Hematopoietic multipotent progenitor cell treated with erythropoietin and hydrocortisone succinate and interleukin-3 and kit ligand, for 6 days (in vitro differentiated cells): Measurements from ENCODE around the gene PATZ1.
A peak's percentile ranks its signal among the peaks of the same experiment; 100 is the strongest.
"Not testable (repeated sequence)": the region's sequence is repeated elsewhere in the genome, so short reads cannot be mapped to it uniquely, and the experiment has no call there.

Source experiments
- DNase-seq: peaks from one replicate; pipeline ENCODE4 v3.0.0-alpha.2; 2015

The PATZ1 gene

DNA sequence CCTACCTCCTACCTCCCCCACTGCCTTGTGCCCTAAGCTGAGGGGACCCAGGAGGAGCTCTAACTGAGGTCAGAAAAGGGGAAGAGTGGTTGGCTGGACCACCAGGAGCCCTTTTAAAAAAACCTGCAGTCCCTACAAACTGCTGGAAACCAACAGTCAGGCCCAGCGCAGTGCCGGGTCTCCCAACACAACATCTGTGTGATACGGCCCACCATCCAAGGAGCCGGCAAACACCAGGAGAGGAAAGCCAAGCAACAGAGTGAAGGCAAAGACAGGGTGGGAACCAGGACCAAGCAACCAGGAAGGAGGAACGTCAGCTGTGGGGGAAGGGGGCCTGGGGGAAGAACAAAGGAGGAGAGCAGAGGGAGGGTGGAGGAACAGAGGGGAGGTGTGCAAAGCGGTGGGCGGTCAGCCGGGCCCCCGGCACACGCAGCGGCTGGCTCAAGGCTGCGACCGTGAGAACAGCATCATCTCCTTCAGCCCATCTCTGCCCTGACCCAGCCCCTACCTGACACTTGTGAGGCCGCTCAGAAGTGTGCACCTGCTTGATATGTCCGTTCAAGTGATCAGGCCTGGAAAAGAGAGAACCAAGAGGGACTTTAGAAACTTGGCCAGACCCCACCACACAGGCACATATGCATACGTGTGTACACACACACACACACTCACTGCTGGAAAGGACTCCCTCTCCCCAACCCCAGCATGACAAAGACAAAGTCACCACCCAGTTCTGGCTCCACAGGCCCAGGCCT is 3.6 kb downstream of the PATZ1 start:
- no peak for DNase-seq

- no peak for DNase-seq
These were observed 4.6 kb downstream of the PATZ1 start for GRCh38 chr22:31341386-31342088.

GRCh38 chr22:31340765-31341247 is 5.3 kb downstream of the PATZ1 start:
- DNase-seq = peak; percentile 26

GRCh38 chr22:31340360-31340759 is 5.8 kb downstream of the PATZ1 start:
- DNase-seq = no peak

GRCh38 chr22:31339148-31339832 is 6.9 kb downstream of the PATZ1 start:
- no peak for DNase-seq

DNA sequence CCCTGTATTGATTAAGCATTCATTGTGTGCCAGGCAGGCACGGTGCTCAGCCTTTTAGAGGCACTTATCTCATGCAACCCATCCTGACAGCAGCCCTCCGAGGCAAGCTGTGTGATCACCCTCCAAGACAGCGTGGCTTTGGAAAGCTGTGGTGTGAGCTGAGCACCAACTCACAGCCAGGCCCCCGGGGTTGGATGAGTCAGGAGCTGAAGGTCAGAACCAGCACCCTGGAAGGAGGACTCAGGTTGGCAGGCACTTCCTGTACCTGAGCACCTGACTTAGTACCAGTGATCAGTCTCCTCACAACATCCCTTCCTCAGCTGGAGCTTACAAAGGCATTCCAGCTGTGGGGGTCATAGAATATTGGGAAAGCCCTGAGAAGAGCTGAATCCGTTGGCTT is 9.0 kb downstream of the PATZ1 start:
- DNase-seq = no peak

DNA sequence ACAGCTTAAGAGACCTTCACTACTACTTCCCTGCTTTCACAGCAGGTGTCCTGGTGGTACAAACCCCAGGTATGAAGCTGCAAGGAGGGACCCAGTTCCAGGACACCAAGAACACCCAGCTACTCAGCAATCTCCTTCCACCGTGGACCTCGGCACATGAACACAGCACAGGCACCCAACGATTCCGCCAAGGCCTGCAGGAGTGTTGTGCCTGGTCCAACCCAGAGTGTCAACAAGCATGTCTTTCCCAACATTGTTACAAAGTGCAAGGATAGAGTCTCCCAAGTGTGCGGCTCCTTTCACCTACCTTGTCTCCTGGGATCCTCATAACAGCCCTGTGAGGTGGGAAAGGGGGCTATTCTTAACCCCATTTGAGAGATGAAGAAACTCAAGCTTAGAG is 11.8 kb downstream of the PATZ1 start:
- DNase-seq = no peak

DNA sequence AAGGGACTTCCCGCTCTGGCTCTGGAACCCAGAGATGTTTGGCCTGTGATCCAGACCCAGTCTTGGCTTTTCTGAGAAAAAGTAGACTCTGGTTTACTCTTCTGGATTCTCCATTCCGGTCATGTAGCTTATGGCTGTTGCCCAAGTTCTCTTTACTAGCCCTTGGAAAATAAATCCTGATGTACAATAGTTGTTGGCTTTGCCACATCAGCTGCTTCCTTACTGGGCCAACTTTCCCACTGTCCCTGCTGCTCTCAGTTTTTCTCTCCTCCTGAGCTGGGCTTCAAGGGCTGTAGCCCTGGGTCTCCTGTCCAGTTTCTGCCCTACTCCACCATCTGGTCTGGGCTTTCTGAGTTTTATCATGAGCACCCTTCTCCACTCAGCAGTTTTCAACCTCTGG is 12.5 kb downstream of the PATZ1 start:
- no peak for DNase-seq

- DNase-seq = no peak
These were observed 13.3 kb downstream of the PATZ1 start for GRCh38 chr22:31332886-31333285.

DNA sequence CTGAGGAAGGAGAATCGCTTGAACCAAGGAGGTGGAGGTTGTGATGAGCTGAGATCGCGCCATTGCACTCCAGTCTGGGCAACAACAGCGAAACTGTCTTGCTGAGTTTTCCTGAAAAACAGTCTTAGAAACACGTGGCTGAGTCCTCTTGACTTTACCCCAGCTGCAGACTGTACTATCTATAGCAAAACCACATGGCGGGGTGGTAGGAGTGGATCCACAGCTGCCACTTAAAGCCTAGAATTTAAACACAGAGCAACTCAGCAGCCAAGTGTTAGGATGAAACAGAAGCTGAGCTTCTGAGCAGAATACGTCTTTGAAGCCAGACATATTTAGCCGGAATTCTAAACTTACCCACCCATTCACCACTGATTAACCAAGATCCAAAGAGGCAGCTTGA is 14.1 kb downstream of the PATZ1 start:
- DNase-seq = no peak

DNA sequence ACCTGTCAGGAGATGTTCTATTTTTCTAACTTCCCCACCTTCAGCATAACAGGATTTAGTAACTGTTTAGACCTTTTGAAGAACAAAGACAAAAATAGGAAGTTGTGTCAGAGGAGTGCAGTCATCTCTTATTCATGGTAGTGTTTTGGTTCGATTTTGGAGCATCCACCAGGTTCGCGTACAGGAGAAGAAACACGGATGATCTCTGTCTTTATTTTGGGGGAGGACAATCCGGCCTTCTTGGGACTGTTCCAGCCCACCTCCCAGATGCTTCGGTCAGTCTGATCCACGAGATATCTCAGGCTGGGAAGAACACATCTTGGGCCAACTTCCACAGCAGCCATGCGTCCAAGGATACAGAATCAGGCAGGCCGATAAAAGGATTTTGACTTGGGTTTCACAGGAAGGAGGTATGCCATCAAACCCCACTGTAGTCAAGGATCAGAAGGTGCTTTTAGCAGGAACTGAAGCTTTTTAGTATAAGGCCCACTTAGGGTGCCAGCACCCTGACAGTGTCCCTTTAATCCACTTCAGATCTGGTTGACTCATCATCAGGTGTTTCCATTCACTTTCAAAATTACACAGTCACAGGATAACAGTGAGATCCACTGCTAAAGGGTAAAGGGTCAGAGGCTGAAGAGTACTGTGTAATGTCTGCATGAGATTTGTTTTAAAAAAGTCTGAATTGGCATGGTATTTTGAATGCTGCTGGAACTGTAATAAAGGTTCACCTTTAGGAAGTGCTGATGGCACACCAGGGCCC is 16.5 kb downstream of the PATZ1 start:
- DNase-seq = no peak

- no peak for DNase-seq
These were observed 17.1 kb downstream of the PATZ1 start for GRCh38 chr22:31329029-31329428.

DNA sequence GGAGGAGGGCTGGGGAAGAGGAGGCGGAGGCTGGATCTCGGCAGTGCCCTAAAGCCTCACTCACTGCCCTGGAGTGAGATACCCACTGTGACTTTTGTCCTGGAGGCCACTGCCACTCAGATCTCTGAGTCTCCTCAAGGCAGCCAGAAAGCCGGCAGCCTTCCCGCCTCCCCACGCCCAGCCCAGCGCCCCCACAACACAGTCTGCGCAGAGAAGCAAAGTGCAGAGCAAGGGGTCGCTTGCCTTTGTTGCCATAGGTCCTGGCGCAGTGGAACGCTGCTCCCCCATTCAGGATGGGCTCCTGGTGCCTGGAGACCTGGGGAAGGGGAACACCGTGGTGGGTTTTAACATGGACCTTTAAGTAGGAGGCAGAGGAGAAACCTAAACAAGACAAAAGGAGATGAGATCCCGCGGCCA is 17.6 kb downstream of the PATZ1 start:
- DNase-seq = no peak

DNA sequence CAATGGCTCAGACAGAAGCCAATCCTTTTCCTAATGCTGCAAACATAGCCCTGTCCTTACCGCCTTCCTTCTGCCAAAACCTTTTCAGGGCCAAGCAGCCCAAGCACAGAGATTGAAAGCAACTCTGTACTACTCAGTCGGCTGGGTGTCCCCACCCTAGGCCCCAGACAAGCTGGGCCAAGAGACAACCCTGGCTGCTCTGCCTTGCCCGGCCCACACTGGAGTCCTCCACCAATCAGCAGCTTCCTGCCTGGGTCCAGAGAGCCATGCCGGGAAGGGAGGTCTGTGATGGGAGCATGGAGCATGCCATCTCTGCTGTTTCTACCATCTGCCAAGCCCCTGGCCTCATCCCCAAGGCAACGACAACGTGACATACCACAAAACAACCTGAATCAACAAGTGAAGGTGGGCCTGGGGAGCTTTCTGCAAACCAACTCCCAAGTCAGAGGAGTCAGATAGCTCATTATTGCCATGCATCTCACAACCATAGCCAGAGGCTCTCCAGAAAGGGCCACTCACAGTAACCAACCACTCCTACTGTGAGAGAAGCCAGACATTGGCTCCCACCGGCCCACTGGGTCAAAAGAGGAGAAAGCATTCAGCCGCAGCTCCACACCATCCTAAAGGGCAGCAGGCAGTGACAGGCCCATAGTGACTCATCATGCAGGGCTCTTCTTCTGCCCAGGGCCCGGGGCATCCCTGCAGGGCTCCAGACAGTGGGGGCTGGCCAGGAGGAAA is 18.2 kb downstream of the PATZ1 start:
- DNase-seq = no peak

DNA sequence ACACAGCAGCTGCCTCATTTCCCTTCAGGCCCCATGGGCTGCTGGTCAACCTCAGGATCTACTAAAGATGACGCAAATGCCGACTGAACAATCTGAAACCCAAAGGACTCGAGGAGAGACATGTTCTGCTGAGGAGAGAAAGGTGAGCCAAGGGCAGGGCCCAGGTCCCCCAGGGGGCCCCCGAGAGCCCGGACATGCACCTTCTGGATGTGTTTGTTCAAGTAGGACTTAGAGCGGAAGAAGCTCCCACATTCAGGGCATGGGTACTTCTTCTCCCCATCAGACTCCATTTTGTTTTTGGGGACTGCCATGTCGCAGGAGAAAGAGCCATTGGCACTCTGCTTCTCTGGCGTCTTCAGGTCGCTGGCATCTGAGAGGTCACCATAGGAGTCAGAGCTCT is 19.3 kb downstream of the PATZ1 start:
- no peak for DNase-seq

GRCh38 chr22:31323578-31324550 is 22.3 kb downstream of the PATZ1 start:
- no peak for DNase-seq

DNA sequence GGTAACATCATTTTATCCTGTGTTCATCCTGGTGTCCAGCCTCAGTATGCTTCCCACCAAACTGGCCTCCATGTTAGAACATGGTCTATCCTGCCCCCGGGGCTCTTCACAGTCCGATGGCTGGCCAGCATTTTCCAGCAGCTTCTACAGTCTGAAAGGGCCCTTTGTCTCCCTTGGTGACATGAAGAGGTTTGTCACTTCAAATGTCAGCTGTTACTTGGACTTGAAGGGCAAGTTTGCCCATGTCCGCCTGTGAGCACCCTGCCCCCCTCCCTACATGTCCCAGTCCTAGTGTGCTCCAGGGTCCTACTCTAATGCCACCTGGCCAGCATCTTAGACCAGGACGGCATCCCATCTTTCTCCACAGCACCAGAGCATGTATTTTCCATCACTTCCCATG is 24.7 kb downstream of the PATZ1 start:
- DNase-seq = no peak

DNA sequence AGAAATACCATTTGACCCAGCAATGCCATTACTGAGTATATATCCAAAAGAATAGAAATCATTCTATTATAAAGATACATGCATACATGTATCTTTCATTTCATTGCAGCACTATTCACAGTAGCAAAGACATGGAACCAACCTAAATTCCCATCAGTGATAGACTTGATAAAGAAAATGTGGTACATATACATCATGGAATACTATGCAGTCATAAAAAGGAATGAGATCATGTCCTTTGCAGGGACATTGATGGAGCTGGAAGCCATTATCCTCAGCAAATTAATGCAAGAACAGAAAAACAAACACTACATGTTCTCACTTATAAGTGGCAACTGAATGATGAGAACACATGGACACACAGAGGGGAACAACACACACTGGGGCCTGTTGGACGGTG is 31.9 kb downstream of the PATZ1 start:
- not testable (repeated sequence) for DNase-seq

GRCh38 chr22:31313366-31314147 is 32.6 kb downstream of the PATZ1 start:
- peak; percentile 71 for DNase-seq

GRCh38 chr22:31308181-31308580 is 38.0 kb downstream of the PATZ1 start:
- no peak for DNase-seq
